HCT116 (cell line): ENCODE results near the gene ZNF300. TPM values are rescaled to one million over a fixed set of nuclear protein-coding genes. Genes with fewer than 3 reads are reported as not detected.
"Not testable (repeated sequence)": the region's sequence is repeated elsewhere in the genome, so short reads cannot be mapped to it uniquely, and the experiment has no call there.

Experiments
- ATAC-seq: fragments of 200-7000 bp; cut with Tn5 transposase; 2 replicates; pipeline ENCODE4 v1.9.1; 2020; ENCODE audit warnings: mild to moderate bottlenecking, moderate library complexity
- BruUV-seq: library from RNA; stranded (reverse); fragments of 400-500 nt; replicated peaks from 2 replicates; lab custom pipeline; 2021; lab: Mats Ljungman, UMichigan
- CTCF ChIA-PET: fragments of 300-600 bp; sonication (Branson Sonifier 250); formaldehyde crosslinking; loops from one replicate; lab custom pipeline; 2021; ENCODE audit warnings: antibody characterized with exemption; lab: Charles Lee
- POLR2A ChIA-PET: fragments of 300-600, 350-600 bp; sonication (Branson Sonifier 250); formaldehyde crosslinking; loops from one replicate; lab custom pipeline; 2021; ENCODE audit warnings: antibody characterized with exemption; lab: Charles Lee
- RAD21 ChIA-PET, 2 experiments: fragments of 300-600 bp; sonication (Branson Sonifier 250); formaldehyde crosslinking; loops; one replicate each; lab custom pipeline; 2023; ENCODE audit warnings: low total read pairs in 2 of 2; ENCODE audit not compliant: uncharacterized antibody in 2 of 2, unreplicated experiment in 2 of 2, low non-redundant PET in 1 of 2; lab: Charles Lee
- DNase-seq: peaks from one replicate; pipeline ENCODE4 v3.0.0-alpha.2; 2010; ENCODE audit warnings: low read depth, low spot score
- H2AFZ ChIP-seq: fragments of 200-600 bp; shearing (Covaris generic), sonication (generic); 2 replicates; pipeline ENCODE4 v1.6.1; 2017; ENCODE audit warnings: low read depth, mixed run types, mixed read lengths, antibody characterized with exemption, low read length; ENCODE audit not compliant: poor library complexity, severe bottlenecking
- H3K27ac ChIP-seq: 2 replicates; pipeline ENCODE4 v1.5.1; 2012; ENCODE audit warnings: low read depth, low read length
- H3K27me3 ChIP-seq: fragments of 200-600 bp; sonication (generic); 2 replicates; pipeline ENCODE4 v1.6.1; 2016; ENCODE audit warnings: mixed run types, low read length, mixed read lengths; ENCODE audit not compliant: insufficient read depth
- H3K36me3 ChIP-seq, 2 experiments: fragments of 200-500 bp in 1 of 2; fragments of 200-600 bp in 1 of 2; sonication (Bioruptor generic) in 1 of 2; sonication (generic) in 1 of 2; 2 replicates each; pipeline versions ENCODE4 v1.5.1 to v1.6.1; 2014 to 2016; ENCODE audit warnings: low read length in 2 of 2, inconsistent platforms in 1 of 2, mixed read lengths in 1 of 2, mixed run types in 1 of 2; ENCODE audit not compliant: insufficient read depth in 2 of 2, control insufficient read depth in 1 of 2
- H3K4me1 ChIP-seq, 2 experiments: fragments of 200-600 bp in 1 of 2; sonication (generic) in 1 of 2; 2 replicates each; pipeline versions ENCODE4 v1.5.1 to v1.6.1; 2012 to 2017; ENCODE audit warnings: low read length in 2 of 2, inconsistent platforms in 1 of 2, mild to moderate bottlenecking in 1 of 2, mixed read lengths in 1 of 2, mixed run types in 1 of 2, moderate library complexity in 1 of 2; ENCODE audit not compliant: insufficient read depth in 2 of 2, control insufficient read depth in 1 of 2
- H3K4me2 ChIP-seq: fragments of 200-600 bp; sonication (generic); 2 replicates; pipeline ENCODE4 v1.6.1; 2017; ENCODE audit warnings: mixed run types, low read length, mixed read lengths
- H3K4me3 ChIP-seq, 2 experiments: fragments of 200-600 bp in 1 of 2; sonication (generic) in 1 of 2; replicated peaks in 1 of 2; 2 replicates each; pipeline ENCODE4 v1.5.1; 2011 to 2016; ENCODE audit warnings: low read length in 2 of 2, control low read depth in 1 of 2, low read depth in 1 of 2, mild to moderate bottlenecking in 1 of 2, mixed read lengths in 1 of 2, mixed run types in 1 of 2
- H3K79me2 ChIP-seq: fragments of 200-600 bp; sonication (generic); 2 replicates; pipeline ENCODE4 v1.6.1; 2017; ENCODE audit warnings: mild to moderate bottlenecking, mixed run types, low read length, moderate library complexity, mixed read lengths; ENCODE audit not compliant: insufficient read depth
- H3K9ac ChIP-seq: fragments of 200-600 bp; sonication (generic); 2 replicates; pipeline ENCODE4 v1.6.1; 2016; ENCODE audit warnings: low read length, mixed read lengths
- H3K9me2 ChIP-seq: fragments of 200-600 bp; sonication (generic), shearing (Covaris generic); 2 replicates; pipeline ENCODE4 v1.6.1; 2017; ENCODE audit warnings: mixed run types, mild to moderate bottlenecking, moderate library complexity; ENCODE audit not compliant: insufficient read depth
- H3K9me3 ChIP-seq, 2 experiments: fragments of 200-500 bp in 1 of 2; fragments of 200-600 bp in 1 of 2; sonication (Bioruptor generic) in 1 of 2; sonication (generic) in 1 of 2; 2 replicates each; pipeline ENCODE4 v1.6.1; 2014 to 2017; ENCODE audit warnings: low read length in 2 of 2, mixed read lengths in 2 of 2, inconsistent platforms in 1 of 2, low read depth in 1 of 2, mild to moderate bottlenecking in 1 of 2, mixed run types in 1 of 2, moderate library complexity in 1 of 2; ENCODE audit not compliant: control insufficient read depth in 1 of 2, insufficient read depth in 1 of 2
- H4K20me1 ChIP-seq: fragments of 200-600 bp; sonication (generic), shearing (Covaris generic); 2 replicates; pipeline ENCODE4 v1.6.1; 2017; ENCODE audit warnings: mixed run types, mild to moderate bottlenecking, moderate library complexity; ENCODE audit not compliant: insufficient read depth
- CBX3 ChIP-seq: IDR thresholded peaks from 2 replicates; pipeline ENCODE4 v1.6.1; 2012; ENCODE audit warnings: low read depth
- CEBPB ChIP-seq: IDR thresholded peaks from 2 replicates; pipeline ENCODE4 v1.6.1; 2012; ENCODE audit warnings: low read depth
- EGR1 ChIP-seq: IDR thresholded peaks from 2 replicates; pipeline ENCODE4 v1.6.1; 2012; ENCODE audit warnings: low read depth
- EZH2 ChIP-seq: fragments of 200-600 bp; sonication (generic); IDR thresholded peaks from 2 replicates; pipeline ENCODE4 v1.6.1; 2017; ENCODE audit warnings: antibody characterized with exemption, mixed run types
- EZH2phosphoT487 ChIP-seq: fragments of 200-600 bp; IDR thresholded peaks from 2 replicates; pipeline ENCODE4 v1.6.1; 2018; ENCODE audit warnings: antibody characterized with exemption, borderline replicate concordance
- FOSL1 ChIP-seq: IDR thresholded peaks from 2 replicates; pipeline ENCODE4 v1.6.1; 2012; ENCODE audit warnings: low read depth
- MAX ChIP-seq: IDR thresholded peaks from 2 replicates; pipeline ENCODE4 v1.6.1; 2012
- RAD21 ChIP-seq: IDR thresholded peaks from 2 replicates; pipeline ENCODE4 v1.6.1; 2012; ENCODE audit warnings: low read depth, mild to moderate bottlenecking
- SRF ChIP-seq: IDR thresholded peaks from 2 replicates; pipeline ENCODE4 v1.6.1; 2012; ENCODE audit warnings: low read depth
- YY1 ChIP-seq: IDR thresholded peaks from 2 replicates; pipeline ENCODE4 v1.6.1; 2011; ENCODE audit warnings: low read length, low read depth, moderate library complexity, mild to moderate bottlenecking; ENCODE audit not compliant: insufficient replicate concordance; ENCODE audit errors: extremely low read depth
- ZNF274 ChIP-seq: fragments of 200-500 bp; sonication (Bioruptor generic); IDR thresholded peaks from 2 replicates; pipeline ENCODE4 v1.6.1; 2014; ENCODE audit warnings: mild to moderate bottlenecking, low read depth, low read length, inconsistent platforms
- intact Hi-C: fragments of 100-400 bp; cut with micrococcal nuclease; formaldehyde crosslinking; loops from 2 replicates; pipeline ENCODE4 v1.10.0; 2022
- total RNA-seq: library from RNA; stranded (reverse); gene quantifications from one replicate; pipeline ENCODE4 v1.2.1, GENCODE V29; 2021; ENCODE audit not compliant: unreplicated experiment
- TF ChIP-seq, protein P1 (sequence below): IDR thresholded peaks from 2 replicates; pipeline ENCODE4 v1.6.1; 2011; ENCODE audit warnings: mild to moderate bottlenecking, low read length, moderate library complexity; ENCODE audit not compliant: insufficient replicate concordance; ENCODE audit errors: extremely low read depth

ZNF300 gene
- total RNA-seq, 1 experiment from 2014 or later = 0.05 TPM

DNA sequence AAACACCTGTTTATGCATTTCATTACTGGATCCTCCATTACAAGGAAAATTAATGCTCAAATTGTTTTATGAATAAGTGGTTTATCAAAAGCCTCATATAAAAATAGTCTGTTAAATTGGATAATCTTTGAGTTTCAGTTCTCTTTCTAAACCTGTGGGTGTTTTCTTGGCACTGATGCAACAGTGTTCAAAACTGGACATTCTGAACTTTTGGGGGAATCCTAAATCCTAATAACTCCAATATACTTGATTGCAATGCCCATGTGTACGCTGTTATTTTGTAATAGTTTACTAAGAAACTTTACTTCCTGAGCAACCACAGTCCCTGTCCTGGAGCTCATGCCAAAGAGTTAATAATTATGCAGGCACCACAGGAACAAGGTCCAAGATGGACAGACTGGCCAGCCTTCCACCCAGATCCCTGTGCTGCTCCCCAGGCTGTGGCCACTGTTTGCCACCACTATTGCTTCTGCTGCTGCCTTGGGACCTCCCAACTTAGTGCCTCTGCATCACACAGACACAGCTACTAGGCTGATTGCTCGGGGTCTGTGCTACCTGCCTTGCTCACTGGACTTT lies 44.4 kb downstream of the ZNF300 start:
- H3K27me3 ChIP-seq = no peaks in the 10 kb centered on the region
- RAD21 ChIA-PET = no interaction called here
- intact Hi-C loops = no loop called here
- DNase-seq (no peak), ATAC-seq (no peak)
- no peaks in the 10 kb centered on the region for H3K4me1 ChIP-seq
- no peak overlapping the region for H3K27ac ChIP-seq
- CTCF ChIA-PET = no interaction called here
- TF ChIP-seq SRF (no peak), RAD21 (no peak), CBX3 (no peak), FOSL1 (no peak), EZH2 (no peak), CEBPB (no peak), MAX (no peak), ZNF274 (no peak), EGR1 (no peak), YY1 (no peak), EZH2phosphoT487 (no peak)
- TF ChIP-seq, protein P1, sequence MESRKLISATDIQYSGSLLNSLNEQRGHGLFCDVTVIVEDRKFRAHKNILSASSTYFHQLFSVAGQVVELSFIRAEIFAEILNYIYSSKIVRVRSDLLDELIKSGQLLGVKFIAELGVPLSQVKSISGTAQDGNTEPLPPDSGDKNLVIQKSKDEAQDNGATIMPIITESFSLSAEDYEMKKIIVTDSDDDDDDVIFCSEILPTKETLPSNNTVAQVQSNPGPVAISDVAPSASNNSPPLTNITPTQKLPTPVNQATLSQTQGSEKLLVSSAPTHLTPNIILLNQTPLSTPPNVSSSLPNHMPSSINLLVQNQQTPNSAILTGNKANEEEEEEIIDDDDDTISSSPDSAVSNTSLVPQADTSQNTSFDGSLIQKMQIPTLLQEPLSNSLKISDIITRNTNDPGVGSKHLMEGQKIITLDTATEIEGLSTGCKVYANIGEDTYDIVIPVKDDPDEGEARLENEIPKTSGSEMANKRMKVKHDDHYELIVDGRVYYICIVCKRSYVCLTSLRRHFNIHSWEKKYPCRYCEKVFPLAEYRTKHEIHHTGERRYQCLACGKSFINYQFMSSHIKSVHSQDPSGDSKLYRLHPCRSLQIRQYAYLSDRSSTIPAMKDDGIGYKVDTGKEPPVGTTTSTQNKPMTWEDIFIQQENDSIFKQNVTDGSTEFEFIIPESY = no peak
- POLR2A ChIA-PET = no interaction called here
- H3K9ac ChIP-seq = no peak overlapping the region
- H3K9me2 ChIP-seq = no peaks in the 10 kb centered on the region
- no peaks in the 10 kb centered on the region for H3K79me2 ChIP-seq
- H3K4me2 ChIP-seq = no peak overlapping the region
- no peak overlapping the region for H3K4me3 ChIP-seq
- H3K9me3 ChIP-seq = no peaks in the 10 kb centered on the region
- H3K36me3 ChIP-seq = no peaks in the 10 kb centered on the region
- H2AFZ ChIP-seq = no peak overlapping the region
- H4K20me1 ChIP-seq = no peaks in the 10 kb centered on the region
- BruUV-seq = no TSS peak

GRCh38 chr5:150856700-150857099 lies 48.1 kb downstream of the ZNF300 start:
- H2AFZ ChIP-seq, H3K27ac ChIP-seq, H3K9me2 ChIP-seq, H3K4me3 ChIP-seq, H4K20me1 ChIP-seq, H3K4me2 ChIP-seq, H3K9me3 ChIP-seq, POLR2A ChIA-PET, H3K4me1 ChIP-seq, H3K79me2 ChIP-seq, H3K27me3 ChIP-seq, H3K9ac ChIP-seq, ATAC-seq, intact Hi-C loops, DNase-seq, H3K36me3 ChIP-seq, BruUV-seq, CTCF ChIA-PET, RAD21 ChIA-PET: not testable (repeated sequence)
